HepG2 (cell line): Measurements from ENCODE around the gene BUB1. TPM values are rescaled to one million over a fixed set of nuclear protein-coding genes. Genes with fewer than 3 reads are reported as not detected.

Experiments used
- AHR ChIP-seq: IDR thresholded peaks from 2 replicates; pipeline ENCODE4 v1.6.1; 2018; ENCODE audit warnings: missing genetic modification reagents, missing compliant biosample characterization
- FOXA1 ChIP-seq, 2 experiments: fragments of 450-650 bp in 1 of 2; sonication (generic) in 1 of 2; formaldehyde crosslinking in 1 of 2; IDR thresholded peaks; 2 replicates each; pipeline versions ENCODE4 v1.4.0 to v1.6.1; 2016 to 2020; ENCODE audit warnings: missing genetic modification reagents in 1 of 2
- HNRNPL ChIP-seq: fragments of 200-400 bp; formaldehyde crosslinking; IDR thresholded peaks from 2 replicates; pipeline ENCODE4 v1.6.1; 2017; ENCODE audit warnings: mild to moderate bottlenecking, low read depth, low read length
- HNRNPLL ChIP-seq: fragments of 200-400 bp; formaldehyde crosslinking; IDR thresholded peaks from 2 replicates; pipeline ENCODE4 v1.6.1; 2017; ENCODE audit warnings: mild to moderate bottlenecking, low read depth, low read length; ENCODE audit not compliant: poor library complexity, severe bottlenecking
- ISL2 ChIP-seq: sonication (generic); formaldehyde crosslinking; IDR thresholded peaks from 2 replicates; pipeline ENCODE4 v1.5.0; 2020; ENCODE audit warnings: missing genetic modification reagents
- SAP130 ChIP-seq: IDR thresholded peaks from 2 replicates; pipeline ENCODE4 v1.6.1; 2016; ENCODE audit warnings: low read depth
- SMARCC2 ChIP-seq: fragments of 450-650 bp; IDR thresholded peaks from 2 replicates; pipeline ENCODE4 v1.6.1; 2017; ENCODE audit warnings: antibody characterized with exemption, mild to moderate bottlenecking
- SNAPC2 ChIP-seq: sonication (generic); formaldehyde crosslinking; IDR thresholded peaks from 2 replicates; pipeline ENCODE4 v1.8.1; 2022; ENCODE audit warnings: mild to moderate bottlenecking, missing genetic modification reagents
- TOE1 ChIP-seq: sonication (generic); formaldehyde crosslinking; IDR thresholded peaks from 2 replicates; pipeline ENCODE4 v1.4.0; 2020; ENCODE audit warnings: mild to moderate bottlenecking, missing genetic modification reagents
- ZNF143 ChIP-seq: sonication (generic); formaldehyde crosslinking; IDR thresholded peaks from 2 replicates; pipeline ENCODE4 v1.4.0; 2020; ENCODE audit warnings: missing genetic modification reagents
- ZNF746 ChIP-seq: sonication (generic); formaldehyde crosslinking; IDR thresholded peaks from 2 replicates; pipeline ENCODE4 v1.8.0; 2022; ENCODE audit warnings: mild to moderate bottlenecking, missing genetic modification reagents
- ZNF773 ChIP-seq: sonication (generic); formaldehyde crosslinking; IDR thresholded peaks from 2 replicates; pipeline ENCODE4 v1.4.0; 2020; ENCODE audit warnings: missing genetic modification reagents, borderline replicate concordance
- polyA plus RNA-seq, 8 experiments: library from polyadenylated mRNA; depleted of rRNA in 3 of 8; stranded (reverse) in 7 of 8; unstranded in 1 of 8; fragments of >200 nt; fragmentation: Illumina TruSeq in 4 of 8; extraction: Trizol in 4 of 8; gene quantifications; 2 replicates each; pipeline versions ENCODE4 v1.2.1 to v1.2.3, GENCODE V29; 2011 to 2016; ENCODE audit warnings: low read depth in 4 of 8, missing spikeins in 1 of 8, mixed read lengths in 1 of 8; ENCODE audit not compliant: insufficient read depth in 1 of 8
- total RNA-seq, 5 experiments: library from RNA; depleted of rRNA; stranded (reverse); fragments of >200 nt; fragmentation: Illumina TruSeq; extraction: Trizol; gene quantifications; 2 replicates each; pipeline ENCODE4 v1.2.3, GENCODE V29; 2016; ENCODE audit warnings: low read depth in 1 of 5
- TF ChIP-seq, protein P1 (sequence below): sonication (generic); formaldehyde crosslinking; IDR thresholded peaks from 2 replicates; pipeline ENCODE4 v1.5.0; 2020; ENCODE audit warnings: missing genetic modification reagents, mild to moderate bottlenecking, borderline replicate concordance
- TF ChIP-seq, protein P2 (sequence below): sonication (generic); formaldehyde crosslinking; IDR thresholded peaks from 2 replicates; pipeline ENCODE4 v1.5.0; 2020; ENCODE audit warnings: mild to moderate bottlenecking, missing genetic modification reagents, moderate library complexity
- TF ChIP-seq, protein P3 (sequence below): sonication (generic); formaldehyde crosslinking; IDR thresholded peaks from 2 replicates; pipeline ENCODE4 v1.4.0; 2020; ENCODE audit warnings: mild to moderate bottlenecking, missing genetic modification reagents
- TF ChIP-seq, protein P4 (sequence below): sonication (generic); formaldehyde crosslinking; IDR thresholded peaks from 2 replicates; pipeline ENCODE4 v1.9.0; 2021; ENCODE audit warnings: missing genetic modification reagents, mild to moderate bottlenecking, borderline replicate concordance

BUB1 gene
- total and polyA plus RNA-seq, 2 of the 13 experiments (the other 11 are each of a cell fraction or from before 2014, with no cell fraction given): 27.8 to 52.6 TPM

DNA sequence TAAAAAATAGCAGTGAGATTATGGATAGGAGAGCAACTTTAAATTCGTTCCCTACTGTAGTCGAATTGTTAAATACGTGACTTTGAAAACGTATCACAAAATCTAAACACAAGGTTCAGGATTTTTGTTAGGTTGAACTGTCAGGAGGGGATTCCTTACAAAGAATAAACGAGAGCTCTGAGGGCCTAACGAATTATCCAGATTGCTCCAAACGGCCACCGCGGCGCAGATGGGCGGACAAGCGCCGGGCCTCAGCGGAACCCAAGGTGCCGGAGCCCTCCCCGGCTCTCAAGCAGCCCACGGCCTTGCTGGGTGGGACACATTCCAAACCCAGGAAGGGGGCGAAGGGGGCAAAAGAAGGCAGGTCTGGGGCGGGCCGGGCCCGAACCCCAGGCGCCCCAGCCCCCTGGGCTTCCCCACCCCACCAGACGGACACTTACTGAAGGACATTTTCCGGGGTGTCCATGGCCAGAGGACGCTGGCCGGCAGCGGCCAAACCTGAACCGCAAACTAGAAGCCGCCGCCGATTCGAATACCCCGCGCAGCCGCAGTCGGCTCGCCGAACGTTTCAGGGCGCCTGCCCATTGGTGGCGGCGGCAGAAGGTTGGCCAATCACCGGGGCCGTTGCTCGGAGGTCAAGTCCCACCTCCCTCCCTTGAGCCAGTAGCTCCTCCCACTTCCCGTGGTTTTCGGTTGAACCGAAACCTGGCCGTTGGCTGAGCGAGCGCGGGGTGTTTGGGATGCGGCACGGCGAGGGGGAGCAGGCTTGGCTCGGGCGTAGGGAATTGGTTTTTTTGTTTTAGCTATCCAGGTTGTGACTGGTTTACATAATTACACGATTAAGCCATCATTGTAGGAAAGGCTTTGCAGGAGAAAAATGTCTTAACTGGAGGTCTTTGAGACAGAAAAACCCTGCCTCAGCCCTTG lies at the start of gene BUB1 (continued):
- TF ChIP-seq, protein P1, sequence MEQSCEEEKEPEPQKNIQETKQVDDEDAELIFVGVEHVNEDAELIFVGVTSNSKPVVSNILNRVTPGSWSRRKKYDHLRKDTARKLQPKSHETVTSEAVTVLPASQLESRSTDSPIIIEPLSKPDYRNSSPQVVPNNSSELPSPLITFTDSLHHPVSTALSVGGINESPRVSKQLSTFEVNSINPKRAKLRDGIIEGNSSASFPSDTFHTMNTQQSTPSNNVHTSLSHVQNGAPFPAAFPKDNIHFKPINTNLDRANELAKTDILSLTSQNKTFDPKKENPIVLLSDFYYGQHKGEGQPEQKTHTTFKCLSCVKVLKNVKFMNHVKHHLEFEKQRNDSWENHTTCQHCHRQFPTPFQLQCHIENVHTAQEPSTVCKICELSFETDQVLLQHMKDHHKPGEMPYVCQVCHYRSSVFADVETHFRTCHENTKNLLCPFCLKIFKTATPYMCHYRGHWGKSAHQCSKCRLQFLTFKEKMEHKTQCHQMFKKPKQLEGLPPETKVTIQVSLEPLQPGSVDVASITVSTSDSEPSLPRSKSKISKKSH (CRISPR knock-in tag): no peak
- TF ChIP-seq ZNF773 (0 out of 2 replicates have a peak, but pooled peaks have one; percentile 49), TOE1 (CRISPR knock-in tag) (0 out of 2 replicates have a peak, but pooled peaks have one; percentile 32), HNRNPL (no peak), SNAPC2 (CRISPR knock-in tag) (peak; percentile 76), HNRNPLL (peak; percentile 78), SAP130 (CRISPR knock-in tag) (peak; percentile 100), SMARCC2 (no peak), AHR (CRISPR knock-in tag) (no peak), ISL2 (CRISPR knock-in tag) (peak; percentile 12; the same call in 1 of the 2 replicates), ZNF143 (CRISPR knock-in tag) (0 out of 2 replicates have a peak, but pooled peaks have one; percentile 42), ZNF746 (CRISPR knock-in tag) (no peak), FOXA1 (IDR thresholded peaks at IDR 0.05) (no peak), FOXA1 (CRISPR knock-in tag; IDR thresholded peaks at IDR 0.05) (no peak)
- TF ChIP-seq, protein P2, sequence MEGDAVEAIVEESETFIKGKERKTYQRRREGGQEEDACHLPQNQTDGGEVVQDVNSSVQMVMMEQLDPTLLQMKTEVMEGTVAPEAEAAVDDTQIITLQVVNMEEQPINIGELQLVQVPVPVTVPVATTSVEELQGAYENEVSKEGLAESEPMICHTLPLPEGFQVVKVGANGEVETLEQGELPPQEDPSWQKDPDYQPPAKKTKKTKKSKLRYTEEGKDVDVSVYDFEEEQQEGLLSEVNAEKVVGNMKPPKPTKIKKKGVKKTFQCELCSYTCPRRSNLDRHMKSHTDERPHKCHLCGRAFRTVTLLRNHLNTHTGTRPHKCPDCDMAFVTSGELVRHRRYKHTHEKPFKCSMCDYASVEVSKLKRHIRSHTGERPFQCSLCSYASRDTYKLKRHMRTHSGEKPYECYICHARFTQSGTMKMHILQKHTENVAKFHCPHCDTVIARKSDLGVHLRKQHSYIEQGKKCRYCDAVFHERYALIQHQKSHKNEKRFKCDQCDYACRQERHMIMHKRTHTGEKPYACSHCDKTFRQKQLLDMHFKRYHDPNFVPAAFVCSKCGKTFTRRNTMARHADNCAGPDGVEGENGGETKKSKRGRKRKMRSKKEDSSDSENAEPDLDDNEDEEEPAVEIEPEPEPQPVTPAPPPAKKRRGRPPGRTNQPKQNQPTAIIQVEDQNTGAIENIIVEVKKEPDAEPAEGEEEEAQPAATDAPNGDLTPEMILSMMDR (CRISPR knock-in tag): no peak
- TF ChIP-seq, protein P3, sequence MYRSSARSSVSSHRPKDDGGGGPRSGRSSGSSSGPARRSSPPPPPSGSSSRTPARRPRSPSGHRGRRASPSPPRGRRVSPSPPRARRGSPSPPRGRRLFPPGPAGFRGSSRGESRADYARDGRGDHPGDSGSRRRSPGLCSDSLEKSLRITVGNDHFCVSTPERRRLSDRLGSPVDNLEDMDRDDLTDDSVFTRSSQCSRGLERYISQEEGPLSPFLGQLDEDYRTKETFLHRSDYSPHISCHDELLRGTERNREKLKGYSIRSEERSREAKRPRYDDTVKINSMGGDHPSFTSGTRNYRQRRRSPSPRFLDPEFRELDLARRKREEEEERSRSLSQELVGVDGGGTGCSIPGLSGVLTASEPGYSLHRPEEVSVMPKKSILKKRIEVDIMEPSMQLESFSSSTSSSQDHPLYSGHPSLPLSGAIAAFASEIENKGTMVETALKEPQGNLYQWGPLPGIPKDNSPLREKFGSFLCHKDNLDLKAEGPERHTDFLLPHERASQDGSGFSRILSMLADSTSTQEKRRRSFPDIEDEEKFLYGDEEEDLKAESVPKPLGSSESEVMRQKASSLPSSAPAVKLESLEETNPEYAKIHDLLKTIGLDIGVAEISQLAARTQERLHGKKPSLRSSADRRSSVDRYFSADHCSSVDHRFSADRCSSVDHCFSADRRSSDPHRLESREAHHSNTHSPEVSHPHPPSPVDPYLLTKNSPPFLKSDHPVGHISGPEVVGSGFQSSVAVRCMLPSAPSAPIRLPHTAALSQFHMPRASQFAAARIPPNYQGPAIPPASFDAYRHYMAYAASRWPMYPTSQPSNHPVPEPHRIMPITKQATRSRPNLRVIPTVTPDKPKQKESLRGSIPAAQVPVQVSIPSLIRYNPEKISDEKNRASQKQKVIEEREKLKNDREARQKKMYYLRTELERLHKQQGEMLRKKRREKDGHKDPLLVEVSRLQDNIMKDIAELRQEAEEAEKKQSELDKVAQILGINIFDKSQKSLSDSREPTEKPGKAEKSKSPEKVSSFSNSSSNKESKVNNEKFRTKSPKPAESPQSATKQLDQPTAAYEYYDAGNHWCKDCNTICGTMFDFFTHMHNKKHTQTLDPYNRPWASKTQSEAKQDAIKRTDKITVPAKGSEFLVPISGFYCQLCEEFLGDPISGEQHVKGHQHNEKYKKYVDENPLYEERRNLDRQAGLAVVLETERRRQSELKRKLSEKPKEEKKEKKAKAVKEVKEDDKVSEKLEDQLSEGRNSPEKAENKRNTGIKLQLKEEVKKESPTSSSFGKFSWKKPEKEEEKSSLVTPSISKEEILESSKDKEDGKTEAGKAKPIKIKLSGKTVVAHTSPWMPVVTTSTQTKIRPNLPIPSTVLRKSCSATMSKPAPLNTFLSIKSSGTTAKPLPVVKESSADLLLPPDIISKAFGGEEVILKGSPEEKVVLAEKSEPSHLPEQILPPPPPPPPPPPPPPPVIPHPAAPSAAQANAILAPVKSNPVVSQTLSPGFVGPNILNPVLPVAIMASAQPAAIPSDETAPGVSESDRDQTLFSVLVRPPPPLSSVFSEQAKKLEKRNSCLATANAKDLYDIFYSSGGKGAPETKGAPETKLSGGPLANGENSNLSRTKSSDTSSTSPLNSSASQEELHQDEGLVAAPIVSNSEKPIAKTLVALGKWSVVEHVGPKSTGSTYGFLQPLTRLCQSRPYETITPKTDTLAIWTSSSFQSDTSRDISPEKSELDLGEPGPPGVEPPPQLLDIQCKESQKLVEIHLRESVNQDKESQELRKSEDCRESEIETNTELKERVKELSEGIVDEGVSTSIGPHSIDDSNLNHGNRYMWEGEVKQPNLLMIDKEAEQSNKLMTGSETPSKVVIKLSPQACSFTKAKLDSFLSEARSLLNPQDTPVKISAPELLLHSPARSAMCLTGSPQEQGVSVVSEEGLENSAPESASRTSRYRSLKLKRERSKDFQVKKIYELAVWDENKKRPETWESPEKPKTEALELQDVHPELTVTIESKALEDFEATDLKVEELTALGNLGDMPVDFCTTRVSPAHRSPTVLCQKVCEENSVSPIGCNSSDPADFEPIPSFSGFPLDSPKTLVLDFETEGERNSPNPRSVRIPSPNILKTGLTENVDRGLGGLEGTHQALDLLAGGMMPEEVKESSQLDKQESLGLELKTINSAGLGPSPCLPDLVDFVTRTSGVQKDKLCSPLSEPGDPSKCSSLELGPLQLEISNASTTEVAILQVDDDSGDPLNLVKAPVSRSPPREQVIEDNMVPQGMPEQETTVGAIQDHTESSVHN (CRISPR knock-in tag): no peak
- TF ChIP-seq, protein P4, sequence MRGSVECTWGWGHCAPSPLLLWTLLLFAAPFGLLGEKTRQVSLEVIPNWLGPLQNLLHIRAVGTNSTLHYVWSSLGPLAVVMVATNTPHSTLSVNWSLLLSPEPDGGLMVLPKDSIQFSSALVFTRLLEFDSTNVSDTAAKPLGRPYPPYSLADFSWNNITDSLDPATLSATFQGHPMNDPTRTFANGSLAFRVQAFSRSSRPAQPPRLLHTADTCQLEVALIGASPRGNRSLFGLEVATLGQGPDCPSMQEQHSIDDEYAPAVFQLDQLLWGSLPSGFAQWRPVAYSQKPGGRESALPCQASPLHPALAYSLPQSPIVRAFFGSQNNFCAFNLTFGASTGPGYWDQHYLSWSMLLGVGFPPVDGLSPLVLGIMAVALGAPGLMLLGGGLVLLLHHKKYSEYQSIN (CRISPR knock-in tag): no peak
